Amniotic epithelial cell (primary cell): ENCODE data around the gene COL26A1.
"Not testable (repeated sequence)": the region's sequence is repeated elsewhere in the genome, so short reads cannot be mapped to it uniquely, and the experiment has no call there.

Experiments
- DNase-seq: peaks from one replicate; pipeline ENCODE4 v3.0.0-alpha.2; 2010; ENCODE audit warnings: low read depth

COL26A1 gene

GRCh38 chr7:101496017-101496416, 133.3 kb downstream of the COL26A1 start:
- DNase-seq = no peak

GRCh38 chr7:101501351-101501750, 138.7 kb downstream of the COL26A1 start:
- DNase-seq = no peak

- no peak for DNase-seq
Observed at GRCh38 chr7:101502466-101503098, 139.9 kb downstream of the COL26A1 start.

- not testable (repeated sequence) for DNase-seq
Observed at GRCh38 chr7:101505510-101505909, 142.8 kb downstream of the COL26A1 start.

GRCh38 chr7:101506531-101506930, 143.9 kb downstream of the COL26A1 start:
- DNase-seq = no peak

GRCh38 chr7:101507327-101507726, 144.7 kb downstream of the COL26A1 start:
- DNase-seq = no peak

- DNase-seq = peak; percentile 19
Observed at GRCh38 chr7:101507791-101508252, 145.1 kb downstream of the COL26A1 start.

- no peak for DNase-seq
Observed at GRCh38 chr7:101510297-101510696, 147.6 kb downstream of the COL26A1 start.

- no peak for DNase-seq
Observed at GRCh38 chr7:101511965-101512364, 149.3 kb downstream of the COL26A1 start.

- DNase-seq = no peak
Observed at GRCh38 chr7:101516851-101517250, 154.2 kb downstream of the COL26A1 start.

GRCh38 chr7:101517304-101517703, 154.6 kb downstream of the COL26A1 start:
- DNase-seq = no peak

GRCh38 chr7:101518336-101518735, 155.7 kb downstream of the COL26A1 start:
- DNase-seq = peak; percentile 48

- peak; percentile 23 for DNase-seq
Observed at GRCh38 chr7:101519324-101520023, 156.8 kb downstream of the COL26A1 start.

GRCh38 chr7:101521430-101521925, 158.8 kb downstream of the COL26A1 start:
- no peak for DNase-seq

GRCh38 chr7:101522021-101522420, 159.3 kb downstream of the COL26A1 start:
- no peak for DNase-seq

- DNase-seq = no peak
Observed at GRCh38 chr7:101527844-101528667, 165.4 kb downstream of the COL26A1 start.

GRCh38 chr7:101529560-101529959, 166.9 kb downstream of the COL26A1 start:
- no peak for DNase-seq

GRCh38 chr7:101531726-101532357, 169.2 kb downstream of the COL26A1 start:
- no peak for DNase-seq

GRCh38 chr7:101532400-101533102, 169.9 kb downstream of the COL26A1 start:
- DNase-seq = no peak

- no peak for DNase-seq
Observed at GRCh38 chr7:101533103-101533465, 170.4 kb downstream of the COL26A1 start.

GRCh38 chr7:101534015-101534803, 171.5 kb downstream of the COL26A1 start:
- DNase-seq = no peak
